ENCODE results near the gene FTO.
A peak's percentile ranks its signal among the peaks of the same experiment; 100 is the strongest.

- TF ChIP-seq CTCF (IDR thresholded peaks at IDR 0.05) (no peak), RCOR1 (IDR thresholded peaks at IDR 0.05; ENCODE audit: low read depth, low read length) (no peak), USF2 (IDR thresholded peaks at IDR 0.05) (peak; percentile 47; the same call in 1 of the 2 replicates), BHLHE40 (IDR thresholded peaks at IDR 0.05; ENCODE audit: low read depth, low read length) (no peak), ZFP36 (IDR thresholded peaks at IDR 0.05; ENCODE audit: borderline replicate concordance, partially characterized antibody) (no peak), CEBPB (IDR thresholded peaks at IDR 0.05) (no peak), ZNF302 (CRISPR knock-in tag; IDR thresholded peaks at IDR 0.05) (no peak), MAFK (IDR thresholded peaks at IDR 0.05; ENCODE audit: partially characterized antibody) (no peak), MAX (IDR thresholded peaks at IDR 0.05) (no peak), MAZ (IDR thresholded peaks at IDR 0.05; ENCODE audit: borderline replicate concordance, low read depth, low read length) (no peak), ESRRA (IDR thresholded peaks at IDR 0.05; ENCODE audit: borderline replicate concordance, low read length) (no peak), RAD21 (conservative IDR thresholded peaks at IDR 0.05 in 1 of 2, IDR thresholded peaks at IDR 0.05 in 1 of 2) (no peak)
Measured at GRCh38 chr16:53766304-53767016, 62.5 kb downstream of the FTO start.

Data from A549 (cell line).